Stimulated activated CD4-positive, alpha-beta T cell treated with anti-CD3 and anti-CD28 coated beads, Interleukin-12 subunit alpha, Interleukin-12 subunit beta, amount 100 ng/mL, for 24 hours (primary cell): ENCODE data around the gene RAB5B.
A peak's percentile ranks its signal among the peaks of the same experiment; 100 is the strongest.
"Not testable (repeated sequence)": the region's sequence is repeated elsewhere in the genome, so short reads cannot be mapped to it uniquely, and the experiment has no call there.

ENCODE experiments used
- DNase-seq, 2 experiments: peaks; one replicate each; pipeline ENCODE4 v3.0.0-alpha.2; 2020; ENCODE audit warnings: low read depth in 2 of 2

The RAB5B gene

DNA sequence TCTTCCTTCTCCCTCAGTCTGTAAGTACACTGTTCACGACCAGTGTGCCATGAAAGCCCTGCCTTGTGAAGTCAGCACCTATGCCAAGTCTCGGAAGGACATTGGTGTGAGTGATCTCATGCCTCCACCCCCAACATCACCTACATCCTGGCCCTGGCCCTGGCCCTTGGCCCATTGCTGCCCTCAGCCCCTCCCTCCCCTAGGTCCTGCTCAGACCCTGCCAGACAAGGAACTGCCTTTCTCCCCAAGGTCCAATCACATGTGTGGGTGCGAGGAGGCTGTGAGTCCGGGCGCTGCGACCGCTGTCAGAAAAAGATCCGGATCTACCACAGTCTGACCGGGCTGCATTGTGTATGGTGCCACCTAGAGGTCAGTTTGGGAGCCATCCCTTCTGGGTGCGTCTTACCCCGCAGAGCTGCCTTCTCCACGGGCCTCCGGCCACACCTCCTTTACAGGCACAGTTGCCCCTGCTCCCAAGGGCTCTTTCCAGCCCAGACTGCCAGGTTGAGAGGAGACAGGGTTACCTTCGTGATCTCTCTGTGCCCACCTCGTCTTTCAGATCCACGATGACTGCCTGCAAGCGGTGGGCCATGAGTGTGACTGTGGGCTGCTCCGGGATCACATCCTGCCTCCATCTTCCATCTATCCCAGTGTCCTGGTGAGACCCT, 33.7 kb upstream of the RAB5B start:
- peak; percentile 62 to 82 for DNase-seq

DNA sequence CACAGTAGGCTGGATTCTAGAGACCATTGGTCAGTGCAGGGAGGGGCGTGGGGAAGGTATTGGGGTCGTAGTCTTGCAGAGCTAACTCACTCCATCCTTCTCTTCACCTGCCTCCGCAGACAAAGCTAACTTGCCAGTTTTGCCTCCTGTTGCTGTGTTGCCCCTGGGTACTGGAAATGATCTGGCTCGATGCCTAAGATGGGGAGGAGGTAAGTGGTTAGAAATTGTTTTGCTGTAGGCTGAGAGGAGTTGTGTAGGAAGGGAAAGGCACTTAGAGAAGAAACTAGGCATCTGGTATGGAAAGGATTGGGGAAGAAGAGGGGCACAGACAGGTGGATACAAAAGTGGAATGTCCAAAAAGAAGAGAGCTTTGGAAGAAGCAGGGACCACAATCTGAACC, 31.8 kb upstream of the RAB5B start:
- no peak for DNase-seq

DNA sequence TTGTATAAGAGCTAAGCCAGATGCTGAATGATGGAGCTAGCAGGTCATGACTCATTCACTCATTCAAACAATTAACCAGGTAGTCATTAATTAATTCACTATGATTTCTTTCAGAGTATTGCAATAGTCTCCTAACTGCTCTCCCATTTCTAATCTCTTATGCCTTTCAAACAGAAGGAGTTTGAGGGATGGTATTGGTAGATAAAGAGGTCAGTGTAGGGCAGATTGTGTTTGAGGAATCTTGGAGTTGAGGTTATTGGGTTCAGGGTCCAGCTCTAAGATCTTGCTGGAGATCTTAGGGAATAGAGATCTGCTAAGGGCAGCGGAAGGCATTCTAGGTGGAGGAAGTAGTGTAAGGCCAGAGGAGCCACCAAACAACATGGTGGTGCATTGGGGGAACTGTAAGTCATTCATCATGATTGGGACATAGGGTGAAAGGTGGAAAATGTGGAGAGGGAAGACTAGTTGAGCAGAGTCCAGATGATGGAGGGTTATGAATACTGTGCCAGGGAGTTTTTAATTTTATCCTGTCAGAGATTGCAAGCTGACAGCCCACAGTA, 31.2 kb upstream of the RAB5B start:
- no peak for DNase-seq

DNA sequence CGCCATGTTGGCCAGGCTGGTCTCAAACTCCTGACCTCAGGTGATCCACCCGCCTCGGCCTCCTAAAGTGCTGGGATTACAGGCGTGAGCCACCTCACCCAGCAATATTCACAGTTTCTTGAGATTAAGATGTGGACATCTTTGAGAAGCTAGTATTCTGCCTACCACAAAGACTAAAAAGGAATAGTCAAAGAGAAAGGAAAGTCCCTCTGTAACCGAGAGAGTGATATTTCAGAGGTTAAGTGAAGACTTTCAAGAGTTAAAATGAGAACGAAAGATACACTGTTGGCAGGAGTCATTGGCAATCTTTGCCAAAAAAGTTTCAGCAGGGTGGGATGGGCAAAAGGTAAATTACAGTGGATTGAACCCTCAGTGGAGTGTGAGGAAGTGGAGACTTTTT, 27.3 kb upstream of the RAB5B start:
- no peak for DNase-seq

DNA sequence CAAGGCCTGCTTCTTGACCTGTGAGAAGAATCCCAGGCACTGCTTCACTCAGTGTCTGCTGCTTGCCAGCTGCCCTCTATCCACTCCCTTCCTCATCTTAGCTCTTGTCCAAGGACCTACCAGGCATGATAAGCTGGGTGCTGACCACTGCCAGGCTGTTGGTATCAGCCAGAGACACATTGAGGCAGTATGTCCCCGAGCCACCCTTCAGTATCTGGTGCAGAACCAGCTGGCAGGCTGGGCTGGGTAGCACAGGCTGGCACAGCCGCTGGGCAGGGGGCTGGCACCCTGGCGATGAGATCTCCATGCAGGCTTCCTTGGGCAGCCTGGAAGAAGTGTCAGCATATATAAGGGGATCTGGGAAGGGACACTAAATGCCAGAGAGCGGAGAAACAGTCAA, 18.5 kb upstream of the RAB5B start:
- no peak for DNase-seq

DNA sequence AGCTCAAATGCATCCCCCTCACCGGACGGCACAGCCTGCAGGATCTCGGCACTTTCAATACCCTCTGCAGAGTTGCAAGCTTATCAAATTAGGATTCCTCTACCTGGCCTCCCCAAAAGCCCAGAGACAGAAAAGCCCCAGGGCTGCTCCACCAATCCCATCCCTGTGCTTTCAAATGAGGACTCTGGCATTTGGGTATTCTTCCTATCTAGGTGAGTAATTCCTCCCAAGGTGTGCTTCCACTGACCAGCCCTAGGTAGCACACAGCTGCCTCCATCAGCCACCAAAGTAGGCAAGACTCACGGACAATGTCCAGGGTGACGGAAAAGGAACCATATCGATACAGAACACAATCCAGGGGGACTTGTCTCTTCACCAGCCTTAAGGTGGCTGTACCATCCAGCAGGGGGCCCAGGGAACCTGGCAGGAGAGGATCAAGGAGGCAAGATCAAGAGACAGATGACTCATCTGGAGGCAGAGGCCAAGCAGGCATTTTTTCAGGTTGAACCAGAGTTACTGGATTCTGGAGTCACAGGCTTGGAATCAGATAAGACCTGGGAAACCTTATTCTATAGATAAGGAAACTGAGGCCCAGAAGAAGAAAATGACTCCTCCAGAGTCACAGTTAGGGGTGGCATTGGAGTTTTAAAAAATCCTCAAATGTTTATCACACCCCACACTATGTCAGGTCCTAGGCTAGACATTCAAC, 17.9 kb upstream of the RAB5B start:
- DNase-seq = peak in 1 of 2 experiments; percentile 45

DNA sequence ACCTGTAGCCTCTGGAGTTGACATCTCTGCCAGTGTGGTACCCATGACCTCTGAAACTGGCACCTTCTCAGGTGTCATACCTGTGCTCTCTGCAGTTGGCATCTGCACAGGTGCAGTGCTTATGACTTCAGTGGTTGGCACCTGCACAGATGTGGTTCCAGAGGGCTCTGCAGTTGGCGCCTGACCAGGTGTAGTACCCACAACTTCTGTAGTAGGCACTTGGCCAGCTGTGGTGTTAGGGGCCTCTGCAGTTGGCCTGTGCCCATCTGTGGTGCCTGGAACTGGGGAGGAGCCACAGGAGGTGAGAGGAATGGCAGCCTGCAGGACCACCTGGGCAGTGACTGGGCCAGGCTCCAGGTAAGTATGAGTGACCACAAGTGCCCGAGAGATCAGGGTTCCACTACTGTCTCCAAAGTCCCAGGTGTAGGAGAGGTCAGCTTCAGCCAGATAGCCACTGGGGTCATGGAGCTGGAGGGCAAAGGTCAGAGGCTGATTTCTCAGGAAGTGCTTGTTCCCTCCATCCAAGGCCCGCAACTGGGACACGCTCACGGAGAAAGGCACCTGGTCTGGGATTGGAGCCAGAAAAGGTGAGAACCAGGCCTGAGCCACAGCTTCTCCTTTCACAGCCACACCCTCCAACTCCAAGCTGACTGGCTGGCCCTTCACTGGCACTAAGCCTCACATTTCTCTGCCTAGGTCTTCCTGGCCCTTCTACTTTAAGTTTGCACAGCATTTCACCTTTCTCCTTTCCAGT, 16.6 kb upstream of the RAB5B start:
- DNase-seq = no peak

DNA sequence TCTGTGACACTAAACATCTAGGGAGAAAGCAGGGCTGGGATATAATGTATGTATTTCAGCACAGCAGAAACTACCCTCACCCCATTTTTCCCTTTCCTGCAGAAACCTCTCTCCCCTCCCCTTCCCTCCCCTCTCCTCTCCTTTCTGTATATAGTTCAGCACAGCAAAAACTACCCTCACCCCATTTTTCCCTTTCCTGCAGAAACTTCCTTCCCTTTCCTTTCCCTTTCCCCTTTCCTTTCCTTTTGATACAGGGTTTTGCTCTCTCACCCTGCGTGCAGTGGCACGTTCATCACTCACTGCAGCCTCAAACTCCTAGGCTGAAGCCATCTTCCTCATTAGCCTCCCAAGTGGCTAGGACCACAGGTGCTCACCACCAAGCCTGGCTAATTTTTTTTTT, 10.1 kb upstream of the RAB5B start:
- DNase-seq = no peak

DNA sequence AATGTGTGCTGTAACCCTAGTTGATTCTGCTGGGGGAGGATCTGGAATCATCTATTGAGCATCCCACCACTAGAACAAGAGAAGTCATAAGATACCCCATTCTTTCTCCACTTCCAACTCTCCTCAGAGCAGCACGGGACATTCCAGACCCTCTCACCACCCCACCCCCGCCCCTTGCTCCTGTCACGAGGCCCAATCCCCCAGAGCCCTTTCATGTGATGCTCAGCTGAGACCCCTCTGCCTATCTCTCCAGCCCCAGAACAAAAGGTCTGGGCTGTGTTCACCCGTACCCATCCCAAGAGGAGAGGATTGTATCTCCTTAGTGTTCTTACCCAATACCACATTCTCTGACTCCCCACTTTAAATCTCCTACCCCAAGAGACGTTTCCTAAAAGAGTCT, 8.6 kb upstream of the RAB5B start:
- DNase-seq = no peak

DNA sequence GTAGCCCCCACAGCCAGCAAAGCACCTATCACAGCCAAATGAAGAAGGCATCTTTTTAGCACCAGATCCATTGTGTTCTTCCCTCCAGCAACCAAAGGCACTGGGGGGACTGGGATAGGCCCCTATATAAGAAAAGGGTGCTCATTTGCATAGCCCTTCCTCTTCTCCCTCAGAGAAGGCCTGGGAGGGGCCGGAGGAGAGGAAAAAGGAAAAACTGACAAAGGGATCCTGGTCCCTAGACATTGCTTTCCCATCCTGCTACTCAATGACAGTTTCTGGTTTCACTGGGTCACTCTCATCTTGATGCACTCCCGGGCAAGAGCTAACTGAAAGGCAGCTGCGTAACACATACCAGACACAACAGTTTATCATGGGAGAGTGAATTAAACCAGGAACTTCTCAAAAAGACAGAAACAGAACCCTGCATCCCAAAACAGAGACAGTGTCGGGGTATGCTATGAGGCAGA, 7.9 kb upstream of the RAB5B start, which contains the start of gene PMEL:
Gene PMEL, minus strand, starts transcription at position 102 of the 467 bp plus-strand sequence. Its CDS starts 31 bp downstream, at position 71.
- no peak for DNase-seq

DNA sequence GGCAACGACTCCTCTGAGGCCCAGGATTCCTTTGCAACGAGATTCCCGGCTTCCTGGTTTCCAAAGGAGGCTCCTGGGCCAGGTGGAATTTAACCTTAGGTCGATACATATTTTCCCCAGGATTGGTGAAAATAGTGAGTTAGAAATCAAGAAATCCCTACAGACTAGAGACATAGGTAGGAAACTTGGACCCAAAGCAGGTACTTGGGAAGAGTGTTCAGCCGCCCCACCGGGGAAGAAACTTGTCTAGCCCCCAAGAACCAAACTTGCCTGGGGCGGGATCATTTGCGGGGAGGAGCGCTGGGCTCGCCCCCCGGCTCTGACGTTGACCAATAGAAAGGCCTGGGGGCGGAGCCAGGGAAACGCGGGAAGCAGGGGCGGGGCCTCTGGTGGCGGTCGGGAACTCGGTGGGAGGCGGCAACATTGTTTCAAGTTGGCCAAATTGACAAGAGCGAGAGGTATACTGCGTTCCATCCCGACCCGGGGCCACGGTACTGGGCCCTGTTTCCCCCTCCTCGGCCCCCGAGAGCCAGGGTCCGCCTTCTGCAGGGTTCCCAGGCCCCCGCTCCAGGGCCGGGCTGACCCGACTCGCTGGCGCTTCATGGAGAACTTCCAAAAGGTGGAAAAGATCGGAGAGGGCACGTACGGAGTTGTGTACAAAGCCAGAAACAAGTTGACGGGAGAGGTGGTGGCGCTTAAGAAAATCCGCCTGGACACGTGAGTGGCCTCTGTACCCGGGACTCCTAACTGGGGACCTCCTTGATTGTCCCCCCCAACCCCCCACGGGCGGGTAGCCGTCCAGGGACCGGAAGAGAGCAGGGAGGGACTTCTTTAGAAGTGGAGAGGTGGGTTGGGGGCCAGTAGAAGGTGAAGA, 7.2 kb upstream of the RAB5B start, which contains the start of gene CDK2:
Gene CDK2, plus strand, starts transcription at position 423 of the 874 bp plus-strand sequence. Its CDS starts 179 bp downstream, at position 602.
- DNase-seq = peak; percentile 83 to 95

DNA sequence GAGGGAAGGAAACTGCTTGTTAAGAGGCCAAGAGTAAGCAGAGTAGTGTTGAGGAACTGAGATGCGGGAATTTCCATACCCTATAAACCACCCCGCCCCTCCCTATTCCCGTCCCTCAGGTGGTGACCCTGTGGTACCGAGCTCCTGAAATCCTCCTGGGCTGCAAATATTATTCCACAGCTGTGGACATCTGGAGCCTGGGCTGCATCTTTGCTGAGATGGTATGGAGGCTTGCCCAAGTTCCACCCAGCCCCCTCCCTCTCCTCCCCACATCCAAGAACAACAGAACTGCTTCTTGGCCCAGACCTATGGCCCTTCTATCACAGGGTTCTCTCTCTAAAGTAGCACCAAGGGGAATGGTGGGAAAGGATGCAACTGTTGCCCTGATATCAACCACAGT, 4.5 kb upstream of the RAB5B start:
- DNase-seq = no peak

DNA sequence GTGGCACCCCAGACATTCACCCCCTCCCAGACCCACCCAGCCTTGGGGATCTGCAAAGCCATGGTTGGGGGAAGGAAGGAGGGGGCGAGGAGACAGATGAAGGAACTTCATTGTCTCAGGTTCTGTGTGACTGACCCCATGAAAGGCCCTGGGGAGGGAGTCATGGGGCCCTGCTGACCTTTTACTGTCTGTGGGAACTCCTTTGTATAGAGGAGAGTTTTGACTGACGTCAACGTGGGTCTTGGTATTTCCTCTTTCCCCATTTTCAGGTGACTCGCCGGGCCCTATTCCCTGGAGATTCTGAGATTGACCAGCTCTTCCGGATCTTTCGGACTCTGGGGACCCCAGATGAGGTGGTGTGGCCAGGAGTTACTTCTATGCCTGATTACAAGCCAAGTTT, 3.1 kb upstream of the RAB5B start:
- DNase-seq = no peak

DNA sequence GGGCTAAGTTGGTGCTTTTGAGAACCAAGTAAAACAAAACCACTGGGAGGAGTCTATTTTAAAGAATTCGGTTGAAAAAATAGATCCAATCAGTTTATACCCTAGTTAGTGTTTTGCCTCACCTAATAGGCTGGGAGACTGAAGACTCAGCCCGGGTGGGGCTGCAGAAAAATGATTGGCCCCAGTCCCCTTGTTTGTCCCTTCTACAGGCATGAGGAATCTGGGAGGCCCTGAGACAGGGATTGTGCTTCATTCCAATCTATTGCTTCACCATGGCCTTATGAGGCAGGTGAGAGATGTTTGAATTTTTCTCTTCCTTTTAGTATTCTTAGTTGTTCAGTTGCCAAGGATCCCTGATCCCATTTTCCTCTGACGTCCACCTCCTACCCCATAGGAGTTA, 1.8 kb upstream of the RAB5B start:
- DNase-seq = no peak

DNA sequence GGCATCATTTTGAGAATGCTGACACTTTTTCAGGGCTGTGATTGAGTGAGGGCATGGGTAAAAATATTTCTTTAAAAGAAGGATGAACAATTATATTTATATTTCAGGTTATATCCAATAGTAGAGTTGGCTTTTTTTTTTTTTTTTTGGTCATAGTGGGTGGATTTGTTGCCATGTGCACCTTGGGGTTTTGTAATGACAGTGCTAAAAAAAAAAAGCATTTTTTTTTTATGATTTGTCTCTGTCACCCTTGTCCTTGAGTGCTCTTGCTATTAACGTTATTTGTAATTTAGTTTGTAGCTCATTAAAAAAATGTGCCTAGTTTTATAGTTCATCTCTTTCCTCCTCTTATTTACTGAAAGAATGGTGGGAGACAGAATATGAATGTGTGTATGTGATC, 1.4 kb upstream of the RAB5B start:
- no peak for DNase-seq

DNA sequence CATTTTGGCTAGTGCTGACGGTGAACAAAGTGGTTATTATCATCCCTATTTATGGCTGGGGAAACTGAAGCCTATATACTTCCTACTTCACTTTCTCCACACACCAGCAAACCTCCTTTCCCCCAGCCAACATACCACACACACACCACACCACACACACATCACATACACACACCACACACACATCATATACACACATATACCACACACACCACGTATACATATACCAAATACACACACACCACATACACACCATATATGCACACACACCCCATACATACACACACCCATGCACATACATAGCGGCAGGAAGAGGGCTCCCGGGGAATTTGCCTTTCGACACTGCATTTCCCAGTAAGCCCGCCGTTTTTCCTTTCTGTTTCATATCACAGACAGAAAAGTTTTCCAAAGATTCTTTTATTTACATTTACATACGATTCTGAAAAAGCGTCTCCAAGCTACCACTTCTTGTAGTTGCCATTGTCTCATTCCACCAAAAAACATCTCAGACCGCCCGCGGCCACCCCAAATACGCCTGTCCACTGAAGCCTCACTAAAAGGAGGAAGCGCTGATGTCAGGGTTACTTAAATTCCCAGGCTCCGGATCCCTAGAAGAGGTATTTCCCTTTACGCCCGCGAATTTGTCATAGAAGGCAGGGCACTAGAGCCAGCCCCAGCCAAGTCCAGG, 823 bp upstream of the RAB5B start:
- DNase-seq = no peak

DNA sequence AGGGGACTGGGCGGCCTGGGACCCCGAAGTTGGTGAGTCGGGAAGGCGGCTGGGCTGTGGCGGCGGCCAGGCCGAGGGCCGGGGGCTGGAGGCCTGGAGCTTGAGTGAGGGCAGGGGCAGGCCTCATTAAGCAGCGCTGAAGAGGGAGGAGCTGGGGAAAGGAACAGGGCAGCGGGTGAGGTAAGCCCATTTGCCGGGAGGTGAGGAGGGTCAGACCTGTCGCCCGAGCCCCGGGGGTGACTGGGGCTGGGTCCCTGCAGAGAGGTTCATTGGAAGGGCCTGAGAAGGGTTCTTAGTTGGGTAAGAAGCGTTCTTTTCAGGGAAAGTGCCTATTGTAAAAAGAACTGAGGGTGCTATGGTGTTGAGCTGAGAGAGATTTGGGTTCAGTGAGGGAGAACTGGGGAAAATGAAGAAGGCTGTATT, 441 bp downstream of the RAB5B start:
- peak in 1 of 2 experiments; percentile 33 for DNase-seq

DNA sequence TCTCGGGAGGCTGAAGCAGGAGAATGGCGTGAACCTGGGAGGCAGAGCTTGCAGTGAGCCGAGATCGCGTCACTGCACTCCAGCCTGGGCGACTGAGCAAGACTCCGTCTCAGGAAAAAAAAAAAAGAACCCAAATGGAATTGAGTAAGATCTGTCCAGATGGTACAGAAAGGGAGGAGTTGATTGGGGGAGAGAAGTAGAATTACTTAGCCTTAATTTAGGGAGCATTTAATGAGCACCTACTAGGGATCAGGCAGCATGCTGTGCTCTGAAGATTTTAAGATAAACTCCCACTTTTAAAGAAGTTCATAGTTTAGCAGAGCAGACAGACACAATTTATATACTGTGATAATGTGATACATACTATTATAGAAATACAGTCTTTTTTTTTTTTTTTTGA, 4.5 kb downstream of the RAB5B start:
- no peak for DNase-seq

DNA sequence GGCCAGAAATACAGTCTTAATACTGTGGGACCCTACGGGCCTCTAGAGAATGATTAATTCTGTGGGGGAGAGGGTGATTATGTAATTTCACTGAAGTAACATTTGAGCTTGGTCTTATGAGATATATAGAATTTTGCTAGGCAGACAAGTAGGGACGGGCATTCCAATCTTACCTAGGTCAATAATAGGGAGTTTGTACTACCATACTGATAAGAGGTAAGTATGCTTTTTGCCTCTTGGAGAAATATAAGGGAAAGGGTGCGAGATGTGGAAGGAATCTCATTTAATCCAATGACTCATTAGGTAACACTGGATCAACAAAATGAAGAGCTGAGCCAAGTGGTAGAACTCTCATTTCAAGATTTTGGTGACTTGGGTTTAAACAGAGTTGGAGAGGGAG, 5.2 kb downstream of the RAB5B start:
- no peak for DNase-seq

DNA sequence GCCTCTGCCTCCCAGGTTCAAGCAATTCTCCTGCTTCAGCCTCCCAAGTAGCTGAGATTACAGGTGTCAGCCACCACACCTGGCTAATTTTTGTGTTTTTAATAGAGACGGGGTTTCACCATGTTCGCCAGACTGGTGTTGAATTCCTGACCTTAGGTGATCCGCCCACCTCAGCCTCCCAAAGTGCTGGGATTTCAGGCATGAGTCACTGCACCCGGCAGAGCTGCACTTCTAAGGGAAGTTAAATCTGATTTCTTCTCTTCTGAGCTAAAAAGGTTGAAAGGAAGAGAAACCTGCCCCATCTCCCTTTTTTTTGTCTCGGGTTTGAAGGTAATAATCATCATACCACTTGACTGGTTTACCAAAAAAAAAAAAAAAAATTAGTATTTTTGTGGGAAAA, 8.0 kb downstream of the RAB5B start:
- not testable (repeated sequence) for DNase-seq
